PC-3 (cell line): ENCODE results near the gene NTN5. TPM values are rescaled to one million over a fixed set of nuclear protein-coding genes. Genes with fewer than 3 reads are reported as not detected.

Experiments used
- ATAC-seq: fragments of 200-7000 bp; cut with Tn5 transposase; 2 replicates; pipeline ENCODE4 v1.9.1; 2020; ENCODE audit warnings: mild to moderate bottlenecking, moderate library complexity
- BruUV-seq: library from RNA; stranded (reverse); fragments of 400-500 nt; replicated peaks from 2 replicates; lab custom pipeline; 2021; lab: Mats Ljungman, UMichigan
- CTCF ChIA-PET: fragments of 300-600 bp; sonication (Branson Sonifier 250); formaldehyde crosslinking; loops from one replicate; lab custom pipeline; 2022; ENCODE audit warnings: antibody characterized with exemption; lab: Charles Lee
- POLR2A ChIA-PET: fragments of 300-600 bp; sonication (Branson Sonifier 250); formaldehyde crosslinking; loops from one replicate; lab custom pipeline; 2022; ENCODE audit warnings: antibody characterized with exemption; ENCODE audit not compliant: unreplicated experiment; lab: Charles Lee
- DNase-seq: peaks from one replicate; pipeline ENCODE4 v3.0.0-alpha.2; 2015
- H2AFZ ChIP-seq: fragments of 300-600 bp; sonication (generic); 2 replicates; pipeline ENCODE4 v1.6.0; 2016; ENCODE audit warnings: antibody characterized with exemption, low read length
- H3F3A ChIP-seq: fragments of 300-600 bp; sonication (generic); one replicate; pipeline ENCODE4 v1.6.0; 2017; ENCODE audit warnings: antibody characterized with exemption, low read length, control low read depth, mild to moderate bottlenecking; ENCODE audit not compliant: unreplicated experiment
- H3K27ac ChIP-seq: fragments of 300-600 bp; sonication (generic); 2 replicates; pipeline ENCODE4 v1.5.1; 2016; ENCODE audit warnings: mild to moderate bottlenecking, low read length
- H3K27me3 ChIP-seq: fragments of 300-600 bp; sonication (generic); 2 replicates; pipeline ENCODE4 v1.6.1; 2016; ENCODE audit warnings: low read length, mixed read lengths
- H3K36me3 ChIP-seq: fragments of 300-600 bp; sonication (generic); 2 replicates; pipeline ENCODE4 v1.6.1; 2016; ENCODE audit warnings: low read depth, mixed run types, low read length, mixed read lengths
- H3K4me1 ChIP-seq: fragments of 300-600 bp; sonication (generic); 2 replicates; pipeline ENCODE4 v1.5.1; 2016; ENCODE audit warnings: low read length; ENCODE audit not compliant: insufficient read depth
- H3K4me2 ChIP-seq: fragments of 300-600 bp; sonication (generic); 2 replicates; pipeline ENCODE4 v1.6.0; 2016; ENCODE audit warnings: low read length
- H3K4me3 ChIP-seq: fragments of 300-600 bp; sonication (generic); 2 replicates; pipeline ENCODE4 v1.5.1; 2016; ENCODE audit warnings: mild to moderate bottlenecking, low read length, mixed read lengths
- H3K79me2 ChIP-seq: fragments of 300-600 bp; sonication (generic); 2 replicates; pipeline ENCODE4 v1.6.1; 2017; ENCODE audit warnings: low read length, mixed read lengths
- H3K9ac ChIP-seq: fragments of 300-600 bp; sonication (generic); 2 replicates; pipeline ENCODE4 v1.6.0; 2016; ENCODE audit warnings: mild to moderate bottlenecking, low read length
- H3K9me2 ChIP-seq: fragments of 300-600 bp; sonication (generic); replicated peaks from 2 replicates; pipeline ENCODE4 v1.6.1; 2016; ENCODE audit warnings: mixed run types, low read length, mixed read lengths
- H3K9me3 ChIP-seq: fragments of 300-600 bp; sonication (generic); 2 replicates; pipeline ENCODE4 v1.6.1; 2016; ENCODE audit warnings: low read length, mixed read lengths
- H4K20me1 ChIP-seq: fragments of 300-600 bp; sonication (generic); 2 replicates; pipeline ENCODE4 v1.6.1; 2016; ENCODE audit warnings: low read length, mixed read lengths
- EZH2 ChIP-seq: fragments of 300-600 bp; sonication (generic); IDR thresholded peaks from one replicate; pipeline ENCODE4 v1.6.1; 2017; ENCODE audit warnings: antibody characterized with exemption, mild to moderate bottlenecking, low read length; ENCODE audit not compliant: unreplicated experiment
- EZH2phosphoT487 ChIP-seq: fragments of 300-600 bp; sonication (generic); IDR thresholded peaks from 2 replicates; pipeline ENCODE4 v1.6.1; 2018; ENCODE audit warnings: mild to moderate bottlenecking, antibody characterized with exemption, low read length, borderline replicate concordance
- intact Hi-C: fragments of 100-400 bp; cut with micrococcal nuclease; formaldehyde crosslinking; loops from 2 replicates; pipeline ENCODE4 v1.9.0; 2023
- total RNA-seq: library from RNA; depleted of rRNA; stranded (reverse); fragments of >200 nt; gene quantifications from 2 replicates; pipeline ENCODE4 v1.2.3, GENCODE V29; 2014
- TF ChIP-seq, protein P1 (sequence below): fragments of 300-600 bp; sonication (generic); conservative IDR thresholded peaks from 2 replicates; pipeline ENCODE4 v1.5.1; 2017; ENCODE audit warnings: antibody characterized with exemption, low read depth, mild to moderate bottlenecking, low read length

The NTN5 gene
- total RNA-seq, 1 experiment from 2014 or later = 0.18 TPM

DNA sequence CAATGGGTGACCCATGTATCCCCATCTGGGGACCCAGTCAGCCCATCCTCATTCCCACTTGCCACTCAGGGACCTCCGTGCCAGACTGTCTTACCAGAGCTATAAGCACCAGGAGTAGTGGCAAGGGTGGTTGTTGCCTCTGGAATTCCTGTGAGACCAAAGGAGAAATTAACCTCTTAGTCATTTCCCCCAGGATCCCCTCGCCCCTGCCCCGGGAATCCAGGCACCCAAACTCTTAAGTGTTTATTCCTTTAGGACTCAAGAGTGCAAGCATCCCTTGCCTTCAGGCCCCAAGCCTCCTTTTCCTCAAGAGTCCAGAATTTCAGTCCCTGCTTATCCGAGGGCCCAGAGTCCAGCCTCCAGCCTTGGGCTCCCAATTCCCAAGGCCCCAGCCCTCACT, 9.2 kb downstream of the NTN5 start:
- Histone ChIP-seq H3K27ac (no peak overlapping the region), H3K4me2 (no peak overlapping the region), H3K9me3 (no peaks in the 10 kb centered on the region), H3K27me3 (no peaks in the 10 kb centered on the region), H2AFZ (no peak overlapping the region), H4K20me1 (no peaks in the 10 kb centered on the region), H3F3A (no peaks in the 10 kb centered on the region), H3K36me3 (no peaks in the 10 kb centered on the region), H3K9ac (no peak overlapping the region), H3K4me3 (no peak overlapping the region), H3K9me2 (no peaks in the 10 kb centered on the region), H3K79me2 (no peaks in the 10 kb centered on the region), H3K4me1 (no peaks in the 10 kb centered on the region)
- intact Hi-C loops = no loop called here
- BruUV-seq = no TSS peak
- ChIA-PET POLR2A (no interaction called here), CTCF (no interaction called here)
- TF ChIP-seq EZH2 (no peak), EZH2phosphoT487 (no peak)
- TF ChIP-seq, protein P1, sequence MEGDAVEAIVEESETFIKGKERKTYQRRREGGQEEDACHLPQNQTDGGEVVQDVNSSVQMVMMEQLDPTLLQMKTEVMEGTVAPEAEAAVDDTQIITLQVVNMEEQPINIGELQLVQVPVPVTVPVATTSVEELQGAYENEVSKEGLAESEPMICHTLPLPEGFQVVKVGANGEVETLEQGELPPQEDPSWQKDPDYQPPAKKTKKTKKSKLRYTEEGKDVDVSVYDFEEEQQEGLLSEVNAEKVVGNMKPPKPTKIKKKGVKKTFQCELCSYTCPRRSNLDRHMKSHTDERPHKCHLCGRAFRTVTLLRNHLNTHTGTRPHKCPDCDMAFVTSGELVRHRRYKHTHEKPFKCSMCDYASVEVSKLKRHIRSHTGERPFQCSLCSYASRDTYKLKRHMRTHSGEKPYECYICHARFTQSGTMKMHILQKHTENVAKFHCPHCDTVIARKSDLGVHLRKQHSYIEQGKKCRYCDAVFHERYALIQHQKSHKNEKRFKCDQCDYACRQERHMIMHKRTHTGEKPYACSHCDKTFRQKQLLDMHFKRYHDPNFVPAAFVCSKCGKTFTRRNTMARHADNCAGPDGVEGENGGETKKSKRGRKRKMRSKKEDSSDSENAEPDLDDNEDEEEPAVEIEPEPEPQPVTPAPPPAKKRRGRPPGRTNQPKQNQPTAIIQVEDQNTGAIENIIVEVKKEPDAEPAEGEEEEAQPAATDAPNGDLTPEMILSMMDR = no peak
- no peak for DNase-seq
- ATAC-seq = no peak

- BruUV-seq = no TSS peak
Observed at GRCh38 chr19:48661711-48662090, 11.1 kb downstream of the NTN5 start.

More at GRCh38 chr19:48661711-48662090, 11.1 kb downstream of the NTN5 start:
- CTCF ChIA-PET = no interaction called here
- intact Hi-C loops = no loop called here
- Histone ChIP-seq H3K27ac (no peak overlapping the region), H3F3A (no peaks in the 10 kb centered on the region), H3K9me3 (no peaks in the 10 kb centered on the region), H3K79me2 (no peaks in the 10 kb centered on the region), H3K27me3 (no peaks in the 10 kb centered on the region), H4K20me1 (no peaks in the 10 kb centered on the region), H3K4me2 (no peak overlapping the region), H3K9me2 (no peaks in the 10 kb centered on the region), H3K4me3 (no peak overlapping the region), H3K36me3 (no peaks in the 10 kb centered on the region), H3K9ac (no peak overlapping the region), H3K4me1 (no peaks in the 10 kb centered on the region), H2AFZ (no peak overlapping the region)
- DNase-seq (no peak), ATAC-seq (no peak)
- TF ChIP-seq, protein P1 = no peak
- TF ChIP-seq EZH2 = no peak
- no peak for TF ChIP-seq EZH2phosphoT487
- POLR2A ChIA-PET = no interaction called here
